Uterus (tissue), 4 donors: Measurements from ENCODE around the gene SLC36A2. TPM values are rescaled to one million over a fixed set of nuclear protein-coding genes. Genes with fewer than 3 reads are reported as not detected.

ENCODE experiments used
- DNase-seq, 2 donors: peaks; one replicate each; pipeline ENCODE4 v3.0.0-alpha.2; 2019 to 2020
- H3K27ac ChIP-seq, 2 donors: fragments of 200-600 bp; sonication (generic); 1 replicate in 1 of 2; 2 replicates in 1 of 2; pipeline ENCODE4 v1.5.1; 2016 to 2018
- H3K27me3 ChIP-seq, 2 donors: fragments of 200-600 bp; sonication (generic); one replicate each; pipeline ENCODE4 v1.5.1; 2018 to 2019; ENCODE audit warnings: control low read depth in 1 of 2
- H3K36me3 ChIP-seq, 2 donors: fragments of 200-600 bp; sonication (generic); one replicate each; pipeline ENCODE4 v1.5.1; 2019; ENCODE audit warnings: control low read depth in 1 of 2
- H3K4me1 ChIP-seq, 2 donors: fragments of 200-600 bp; sonication (generic); one replicate each; pipeline ENCODE4 v1.5.1; 2018 to 2019; ENCODE audit warnings: control low read depth in 1 of 2
- H3K4me3 ChIP-seq, 2 donors: fragments of 200-600 bp; sonication (generic); 1 replicate in 1 of 2; 2 replicates in 1 of 2; pipeline ENCODE4 v1.5.1; 2018 to 2019; ENCODE audit warnings: mild to moderate bottlenecking in 1 of 2
- H3K9me3 ChIP-seq, 2 donors: fragments of 200-600 bp; sonication (generic); one replicate each; pipeline ENCODE4 v1.5.1; 2019; ENCODE audit warnings: control low read depth in 1 of 2
- CTCF ChIP-seq, 4 experiments: fragments of 200-600 bp in 2 of 4; fragments of 450-650 bp in 2 of 4; sonication (generic) in 2 of 4; IDR thresholded peaks; one replicate each; pipeline ENCODE4 v1.5.1; 2016 to 2019; ENCODE audit warnings: antibody characterized with exemption in 4 of 4, mild to moderate bottlenecking in 2 of 4, moderate library complexity in 1 of 4
- POLR2A ChIP-seq, 2 donors: fragments of 450-650 bp; IDR thresholded peaks; one replicate each; pipeline ENCODE4 v1.6.1; 2016; ENCODE audit warnings: antibody characterized with exemption in 2 of 2, mild to moderate bottlenecking in 1 of 2, moderate library complexity in 1 of 2
- intact Hi-C: fragments of 100-400 bp; cut with DNase I; formaldehyde crosslinking; loops from one replicate; pipeline ENCODE4 v1.15.1; 2023; ENCODE audit warnings: low total_unique reads
- total RNA-seq, 4 donors: library from RNA; depleted of rRNA in 3 of 4; stranded (reverse); fragments of >200 nt in 3 of 4; gene quantifications; one replicate each; pipeline versions ENCODE4 v1.1.0 to v1.2.4, GENCODE V29; 2014 to 2023
- donor health status: DM: yes; HTN: yes; CAD: no.

The SLC36A2 gene
- total RNA-seq, 4 donors from 2014 or later: not detected

GRCh38 chr5:151280443-151280842 is 66.9 kb downstream of the SLC36A2 start:
- H3K36me3 ChIP-seq: no peaks in the 10 kb centered on the region
- no peaks in the 10 kb centered on the region for H3K4me1 ChIP-seq
- no peak for TF ChIP-seq CTCF (IDR thresholded peaks at IDR 0.05)
- TF ChIP-seq POLR2A (IDR thresholded peaks at IDR 0.05): no peak
- no peaks in the 10 kb centered on the region for H3K27me3 ChIP-seq
- H3K9me3 ChIP-seq: no peaks in the 10 kb centered on the region
- DNase-seq: no peak
- intact Hi-C loops: no loop called here
- H3K4me3 ChIP-seq: no peak overlapping the region
- H3K27ac ChIP-seq: no peak overlapping the region

- intact Hi-C loops: no loop called here
- no peaks in the 10 kb centered on the region for H3K4me1 ChIP-seq
- H3K27me3 ChIP-seq: no peaks in the 10 kb centered on the region
- DNase-seq: no peak
- H3K4me3 ChIP-seq: no peak overlapping the region
- no peak overlapping the region for H3K27ac ChIP-seq
- H3K36me3 ChIP-seq: no peaks in the 10 kb centered on the region
- no peak for TF ChIP-seq POLR2A (IDR thresholded peaks at IDR 0.05)
- TF ChIP-seq CTCF (IDR thresholded peaks at IDR 0.05): no peak
- no peaks in the 10 kb centered on the region for H3K9me3 ChIP-seq
Observed at GRCh38 chr5:151278845-151279244, 68.5 kb downstream of the SLC36A2 start.

GRCh38 chr5:151275803-151276202 is 71.6 kb downstream of the SLC36A2 start:
- TF ChIP-seq CTCF (IDR thresholded peaks at IDR 0.05) (no peak), POLR2A (IDR thresholded peaks at IDR 0.05) (no peak)
- Histone ChIP-seq H3K27me3 (no peaks in the 10 kb centered on the region), H3K4me3 (no peak overlapping the region), H3K4me1 (no peaks in the 10 kb centered on the region), H3K27ac (no peak overlapping the region), H3K36me3 (no peaks in the 10 kb centered on the region), H3K9me3 (no peaks in the 10 kb centered on the region)
- DNase-seq: no peak
- intact Hi-C loops: no loop called here

- Histone ChIP-seq H3K4me1 (no peaks in the 10 kb centered on the region), H3K36me3 (no peaks in the 10 kb centered on the region), H3K4me3 (no peak overlapping the region), H3K9me3 (no peaks in the 10 kb centered on the region), H3K27me3 (no peaks in the 10 kb centered on the region), H3K27ac (no peak overlapping the region)
- DNase-seq: no peak
- intact Hi-C loops: no loop called here
- TF ChIP-seq CTCF (IDR thresholded peaks at IDR 0.05): no peak
- no peak for TF ChIP-seq POLR2A (IDR thresholded peaks at IDR 0.05)
Observed at GRCh38 chr5:151274666-151275065, 72.7 kb downstream of the SLC36A2 start.

GRCh38 chr5:151271336-151271735 is 76.0 kb downstream of the SLC36A2 start:
- Histone ChIP-seq H3K27me3 (no peaks in the 10 kb centered on the region), H3K4me3 (no peak overlapping the region), H3K36me3 (no peaks in the 10 kb centered on the region), H3K9me3 (no peaks in the 10 kb centered on the region), H3K27ac (no peak overlapping the region), H3K4me1 (no peaks in the 10 kb centered on the region)
- no peak for TF ChIP-seq CTCF (IDR thresholded peaks at IDR 0.05)
- no peak for TF ChIP-seq POLR2A (IDR thresholded peaks at IDR 0.05)
- intact Hi-C loops: no loop called here
- no peak for DNase-seq
